HG03442 (cell line): ENCODE results near the gene PSD2.
"Not testable (repeated sequence)": the region's sequence is repeated elsewhere in the genome, so short reads cannot be mapped to it uniquely, and the experiment has no call there.

ENCODE experiments used
- ATAC-seq: cut with Tn5 transposase; IDR thresholded peaks from one replicate; pipeline ENCODE4 v1.9.1; 2021; ENCODE audit warnings: mild to moderate bottlenecking, moderate library complexity; ENCODE audit not compliant: unreplicated experiment

PSD2 gene

GRCh38 chr5:139789116-139789844, 6.3 kb upstream of the PSD2 start:
- no peak for ATAC-seq

- no peak for ATAC-seq
Measured at GRCh38 chr5:139789845-139790189, 5.8 kb upstream of the PSD2 start.

- no peak for ATAC-seq
Measured at GRCh38 chr5:139792218-139792617, 3.4 kb upstream of the PSD2 start.

GRCh38 chr5:139792655-139793054, 3.0 kb upstream of the PSD2 start:
- not testable (repeated sequence) for ATAC-seq

- no peak for ATAC-seq
Measured at GRCh38 chr5:139794067-139794846, 1.4 kb upstream of the PSD2 start.

- ATAC-seq = no peak
Measured at GRCh38 chr5:139796061-139796806, 626 bp downstream of the PSD2 start.

- ATAC-seq = no peak
Measured at GRCh38 chr5:139797335-139797734, 1.7 kb downstream of the PSD2 start.

GRCh38 chr5:139797856-139798510, 2.4 kb downstream of the PSD2 start:
- ATAC-seq = no peak

GRCh38 chr5:139798883-139799282, 3.3 kb downstream of the PSD2 start:
- ATAC-seq = no peak

GRCh38 chr5:139799359-139799758, 3.8 kb downstream of the PSD2 start:
- ATAC-seq = no peak

- no peak for ATAC-seq
Measured at GRCh38 chr5:139803978-139804377, 8.4 kb downstream of the PSD2 start.

GRCh38 chr5:139804800-139805397, 9.3 kb downstream of the PSD2 start:
- ATAC-seq = no peak

GRCh38 chr5:139805545-139805944, 9.9 kb downstream of the PSD2 start:
- ATAC-seq = no peak

- no peak for ATAC-seq
Measured at GRCh38 chr5:139806111-139806510, 10.5 kb downstream of the PSD2 start.

GRCh38 chr5:139806726-139807646, 11.4 kb downstream of the PSD2 start:
- ATAC-seq = no peak

GRCh38 chr5:139807647-139808030, 12.0 kb downstream of the PSD2 start:
- ATAC-seq = no peak

GRCh38 chr5:139808481-139809330, 13.1 kb downstream of the PSD2 start:
- ATAC-seq = no peak

- ATAC-seq = no peak
Measured at GRCh38 chr5:139809331-139809810, 13.8 kb downstream of the PSD2 start.
